Hepatocyte (in vitro differentiated cells): ENCODE data around the gene C1QTNF7. TPM values are rescaled to one million over a fixed set of nuclear protein-coding genes. Genes with fewer than 3 reads are reported as not detected.

Source experiments
- DNase-seq: peaks from one replicate; pipeline ENCODE4 v3.0.0-alpha.2; 2016; ENCODE audit warnings: low spot score
- H2AFZ ChIP-seq: fragments of 200-600 bp; sonication (generic); 2 replicates; pipeline ENCODE4 v1.6.0; 2016; ENCODE audit warnings: antibody characterized with exemption, mild to moderate bottlenecking
- H3K27ac ChIP-seq: fragments of 200-600 bp; sonication (generic); 2 replicates; pipeline ENCODE4 v1.5.1; 2016; ENCODE audit warnings: mild to moderate bottlenecking
- H3K27me3 ChIP-seq: fragments of 200-600 bp; sonication (generic); 2 replicates; pipeline ENCODE4 v1.6.1; 2016
- H3K36me3 ChIP-seq: fragments of 200-600 bp; sonication (generic); replicated peaks from 2 replicates; pipeline ENCODE4 v1.5.1; 2016; ENCODE audit warnings: low read depth; ENCODE audit not compliant: insufficient read depth
- H3K4me1 ChIP-seq: fragments of 200-600 bp; sonication (generic); 2 replicates; pipeline ENCODE4 v1.5.1; 2016; ENCODE audit warnings: mild to moderate bottlenecking, moderate library complexity; ENCODE audit not compliant: insufficient read depth
- H3K4me2 ChIP-seq: fragments of 200-600 bp; sonication (generic); 2 replicates; pipeline ENCODE4 v1.6.0; 2016
- H3K4me3 ChIP-seq: fragments of 200-600 bp; sonication (generic); 2 replicates; pipeline ENCODE4 v1.5.1; 2016; ENCODE audit warnings: mild to moderate bottlenecking
- H3K79me2 ChIP-seq: fragments of 200-600 bp; sonication (generic); 2 replicates; pipeline ENCODE4 v1.6.0; 2017; ENCODE audit warnings: mild to moderate bottlenecking
- H3K9me2 ChIP-seq: fragments of 200-600 bp; sonication (generic); replicated peaks from 2 replicates; pipeline ENCODE4 v1.6.0; 2017; ENCODE audit warnings: mild to moderate bottlenecking; ENCODE audit not compliant: insufficient read depth
- H3K9me3 ChIP-seq: fragments of 200-600 bp; sonication (generic); 2 replicates; pipeline ENCODE4 v1.5.1; 2016; ENCODE audit warnings: low read depth, mild to moderate bottlenecking
- H4K20me1 ChIP-seq: fragments of 200-600 bp; sonication (generic); 2 replicates; pipeline ENCODE4 v1.6.0; 2016; ENCODE audit warnings: mild to moderate bottlenecking; ENCODE audit not compliant: insufficient read depth, poor library complexity, severe bottlenecking
- CTCF ChIP-seq: fragments of 200-600 bp; sonication (generic); IDR thresholded peaks from 2 replicates; pipeline ENCODE4 v1.5.1; 2016; ENCODE audit warnings: antibody characterized with exemption, mild to moderate bottlenecking; ENCODE audit not compliant: poor library complexity
- EZH2 ChIP-seq: fragments of 200-600 bp; sonication (generic); IDR thresholded peaks from 2 replicates; pipeline ENCODE4 v1.6.1; 2016; ENCODE audit warnings: antibody characterized with exemption, mild to moderate bottlenecking, borderline replicate concordance
- EZH2phosphoT487 ChIP-seq: fragments of 200-600 bp; sonication (generic); IDR thresholded peaks from one replicate; pipeline ENCODE4 v1.6.1; 2018; ENCODE audit warnings: antibody characterized with exemption, mild to moderate bottlenecking, low read depth, moderate library complexity; ENCODE audit not compliant: unreplicated experiment, severe bottlenecking
- WGBS: methylation state at CpG from one replicate; pipeline ENCODE4 v1.1.6; 2016; ENCODE audit warnings: low lambda C conversion rate; ENCODE audit errors: missing lambda C conversion rate; 5-methylcytosine and 5-hydroxymethylcytosine counted together
- polyA plus RNA-seq: library from polyadenylated mRNA; unstranded; fragments of >200 nt; fragmentation: Nextera tagmentation; extraction: Ambion mirVana; gene quantifications from 2 replicates; pipeline ENCODE4 v1.2.1, GENCODE V29; 2016
- total RNA-seq: library from RNA; depleted of rRNA; stranded (reverse); fragments of >200 nt; gene quantifications from 2 replicates; pipeline ENCODE4 v1.2.3, GENCODE V29; 2014

Gene C1QTNF7
- total and polyA plus RNA-seq, 2 experiments from 2014 or later: 1.4 TPM

GRCh38 chr4:15390494-15390893, 37.3 kb upstream of the C1QTNF7 start:
- no peak for DNase-seq
- Histone ChIP-seq H3K4me2 (no peak overlapping the region), H3K9me3 (no peaks in the 10 kb centered on the region), H3K4me3 (no peak overlapping the region), H3K9me2 (no peaks in the 10 kb centered on the region), H3K36me3 (no peaks in the 10 kb centered on the region), H3K4me1 (no peaks in the 10 kb centered on the region), H3K79me2 (no peaks in the 10 kb centered on the region), H3K27me3 (no peaks in the 10 kb centered on the region), H4K20me1 (no peaks in the 10 kb centered on the region), H3K27ac (no peak overlapping the region), H2AFZ (no peak overlapping the region)
- 71% methylated on average over 3 of the region's 3 CpGs for WGBS
- TF ChIP-seq CTCF: no peak
- no peak for TF ChIP-seq EZH2
- no peak for TF ChIP-seq EZH2phosphoT487

- H3K27me3 ChIP-seq: no peaks in the 10 kb centered on the region
- no peaks in the 10 kb centered on the region for H3K79me2 ChIP-seq
- H3K4me1 ChIP-seq: no peaks in the 10 kb centered on the region
- DNase-seq: no peak
- H3K36me3 ChIP-seq: no peaks in the 10 kb centered on the region
- H4K20me1 ChIP-seq: no peaks in the 10 kb centered on the region
- H3K27ac ChIP-seq: no peak overlapping the region
- H3K4me3 ChIP-seq: no peak overlapping the region
- TF ChIP-seq EZH2phosphoT487: no peak
- TF ChIP-seq EZH2: no peak
- no peak for TF ChIP-seq CTCF
- H3K9me2 ChIP-seq: no peaks in the 10 kb centered on the region
- no peak overlapping the region for H2AFZ ChIP-seq
- no peaks in the 10 kb centered on the region for H3K9me3 ChIP-seq
- H3K4me2 ChIP-seq: no peak overlapping the region
- WGBS: 93% methylated on average over 8 of the region's 8 CpGs
These were observed 35.6 kb upstream of the C1QTNF7 start for GRCh38 chr4:15392053-15392805.

DNA sequence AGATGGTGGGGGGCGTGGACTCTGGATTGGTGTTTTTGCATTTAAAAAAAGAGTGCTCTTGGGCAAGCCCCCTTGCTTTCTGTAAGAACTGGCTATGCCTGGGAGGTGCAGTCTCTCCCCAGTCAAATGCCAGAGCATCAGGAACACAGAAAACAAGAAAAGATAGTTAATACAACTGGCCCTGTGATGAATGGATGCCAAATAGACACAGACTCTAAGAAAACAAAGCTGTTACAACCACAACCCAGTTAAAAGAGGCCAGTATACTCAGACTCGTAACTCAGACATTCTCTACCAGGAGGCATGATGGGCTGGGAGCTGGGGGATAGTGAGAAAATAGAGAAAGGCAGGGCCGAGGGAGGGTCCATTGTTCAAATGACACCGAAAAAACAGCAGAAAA, 32.5 kb upstream of the C1QTNF7 start:
- H3K9me3 ChIP-seq: no peaks in the 10 kb centered on the region
- 81% methylated on average over 4 of the region's 4 CpGs for WGBS
- H3K4me1 ChIP-seq: peaks cover under 1% of the 10 kb centered on the region

More for the DNA sequence above, 32.5 kb upstream of the C1QTNF7 start:
- Histone ChIP-seq H4K20me1 (no peaks in the 10 kb centered on the region), H3K4me2 (no peak overlapping the region), H3K27me3 (no peaks in the 10 kb centered on the region), H2AFZ (no peak overlapping the region), H3K79me2 (no peaks in the 10 kb centered on the region), H3K9me2 (no peaks in the 10 kb centered on the region), H3K36me3 (no peaks in the 10 kb centered on the region), H3K27ac (no peak overlapping the region), H3K4me3 (no peak overlapping the region)
- TF ChIP-seq EZH2phosphoT487: no peak
- no peak for TF ChIP-seq CTCF
- TF ChIP-seq EZH2: no peak
- DNase-seq: no peak
